K562 (cell line): ENCODE data around the gene MMP24OS. TPM values are rescaled to one million over a fixed set of nuclear protein-coding genes. Genes with fewer than 3 reads are reported as not detected.

ENCODE experiments used
- ARID2 ChIP-seq: fragments of 450-650 bp; IDR thresholded peaks from 2 replicates; pipeline ENCODE4 v1.6.1; 2017; ENCODE audit warnings: antibody characterized with exemption, mild to moderate bottlenecking
- BRF1 ChIP-seq: IDR thresholded peaks from 3 replicates; pipeline ENCODE4 v1.6.1; 2011; ENCODE audit warnings: borderline replicate concordance, mild to moderate bottlenecking; ENCODE audit not compliant: insufficient read length; ENCODE audit errors: extremely low read depth
- EGR1 ChIP-seq: fragments of 450-650 bp; conservative IDR thresholded peaks from 2 replicates; pipeline ENCODE4 v1.6.1; 2017; ENCODE audit warnings: mild to moderate bottlenecking
- HNRNPLL ChIP-seq: fragments of 200-400 bp; formaldehyde crosslinking; IDR thresholded peaks from 2 replicates; pipeline ENCODE4 v1.6.1; 2017; ENCODE audit warnings: low read length, low read depth, mild to moderate bottlenecking; ENCODE audit not compliant: poor library complexity, severe bottlenecking
- KAT8 ChIP-seq: fragments of 450-650 bp; IDR thresholded peaks from 2 replicates; pipeline ENCODE4 v1.6.1; 2016; ENCODE audit warnings: low read depth, mild to moderate bottlenecking
- MAZ ChIP-seq, 2 experiments: fragments of 450-650 bp in 1 of 2; sonication (generic) in 1 of 2; formaldehyde crosslinking; IDR thresholded peaks in 1 of 2; conservative IDR thresholded peaks in 1 of 2; 2 replicates each; pipeline versions ENCODE4 v1.4.0 to v1.5.0; 2020; ENCODE audit warnings: mild to moderate bottlenecking in 1 of 2, missing genetic modification reagents in 1 of 2
- SIN3A ChIP-seq, 2 experiments: fragments of 150-350 bp in 1 of 2; IDR thresholded peaks; 2 replicates each; pipeline ENCODE4 v1.6.1; 2011 to 2016; ENCODE audit warnings: borderline replicate concordance in 2 of 2, low read depth in 2 of 2, low read length in 2 of 2, mild to moderate bottlenecking in 2 of 2, moderate library complexity in 2 of 2; ENCODE audit not compliant: control insufficient read depth in 1 of 2
- SMARCB1 ChIP-seq: IDR thresholded peaks from 2 replicates; pipeline ENCODE4 v1.6.1; 2011; ENCODE audit warnings: improper control_type of control experiment, low read depth; ENCODE audit not compliant: insufficient read length
- SUPT5H ChIP-seq: fragments of 450-650 bp; IDR thresholded peaks from 2 replicates; pipeline ENCODE4 v1.6.1; 2016
- TAF9B ChIP-seq: fragments of 450-650 bp; IDR thresholded peaks from 2 replicates; pipeline ENCODE4 v1.6.1; 2018; ENCODE audit warnings: mild to moderate bottlenecking; ENCODE audit not compliant: partially characterized antibody
- TRIM28 ChIP-seq: fragments of 450-650 bp; IDR thresholded peaks from 2 replicates; pipeline ENCODE4 v1.6.1; 2017
- U2AF1 ChIP-seq: fragments of 200-400 bp; formaldehyde crosslinking; optimal IDR thresholded peaks from 2 replicates; pipeline ENCODE3; 2017; ENCODE audit warnings: mild to moderate bottlenecking, low read depth, low read length, moderate library complexity
- WHSC1 ChIP-seq: IDR thresholded peaks from one replicate; pipeline ENCODE4 v1.6.1; 2012; ENCODE audit warnings: low read length, control low read depth, inconsistent platforms
- XRCC5 ChIP-seq: fragments of 200-400 bp; formaldehyde crosslinking; IDR thresholded peaks from 2 replicates; pipeline ENCODE4 v1.6.1; 2017; ENCODE audit warnings: low read depth, mild to moderate bottlenecking, low read length
- ZNF263 ChIP-seq: sonication (generic); formaldehyde crosslinking; IDR thresholded peaks from 2 replicates; pipeline ENCODE4 v1.8.0; 2022; ENCODE audit warnings: mild to moderate bottlenecking, missing genetic modification reagents, borderline replicate concordance
- polyA plus RNA-seq, 8 experiments: library from polyadenylated mRNA; depleted of rRNA in 4 of 8; stranded (reverse) in 5 of 8; unstranded in 3 of 8; fragments of >200 nt; fragmentation: Nextera tagmentation in 2 of 8; fragmentation: Illumina TruSeq in 1 of 8; extraction: Ambion mirVana in 2 of 8; extraction: Trizol in 1 of 8; gene quantifications; 2 replicates each; pipeline versions ENCODE4 v1.2.1 to v1.2.3, GENCODE V29; 2011 to 2014; ENCODE audit warnings: inconsistent platforms in 1 of 8, missing spikeins in 1 of 8
- total RNA-seq, 7 experiments: library from RNA; depleted of rRNA in 6 of 7; stranded (reverse); fragments of >200 nt in 6 of 7; fragmentation: Illumina TruSeq in 2 of 7; extraction: Trizol in 2 of 7; gene quantifications; 2 replicates each; pipeline versions ENCODE4 v1.2.1 to v1.2.3, GENCODE V29; 2011 to 2021; ENCODE audit warnings: low replicate concordance in 1 of 7
- TF ChIP-seq, protein P1 (sequence below): sonication (generic); formaldehyde crosslinking; IDR thresholded peaks from 2 replicates; pipeline ENCODE4 v1.8.0; 2023; ENCODE audit warnings: mild to moderate bottlenecking, missing genetic modification reagents
- TF ChIP-seq, protein P2 (sequence below): sonication (generic); formaldehyde crosslinking; IDR thresholded peaks from 2 replicates; pipeline ENCODE4 v1.8.0; 2022; ENCODE audit warnings: mild to moderate bottlenecking, missing genetic modification reagents
- TF ChIP-seq, protein P3 (sequence below): IDR thresholded peaks from 2 replicates; pipeline ENCODE4 v1.6.1; 2011; ENCODE audit not compliant: insufficient read length; ENCODE audit errors: extremely low read depth
- TF ChIP-seq, protein P4 (sequence below): fragments of 250-450 bp; sonication (Bioruptor Pico); IDR thresholded peaks from 2 replicates; pipeline ENCODE4 v1.9.0; 2021; ENCODE audit warnings: mild to moderate bottlenecking, inconsistent platforms

MMP24OS gene
- total and polyA plus RNA-seq, 9 of the 15 experiments (the other 6 are each of a cell fraction or from before 2014, with no cell fraction given), result 0.92 to 41.5 (median 11.4) TPM

DNA sequence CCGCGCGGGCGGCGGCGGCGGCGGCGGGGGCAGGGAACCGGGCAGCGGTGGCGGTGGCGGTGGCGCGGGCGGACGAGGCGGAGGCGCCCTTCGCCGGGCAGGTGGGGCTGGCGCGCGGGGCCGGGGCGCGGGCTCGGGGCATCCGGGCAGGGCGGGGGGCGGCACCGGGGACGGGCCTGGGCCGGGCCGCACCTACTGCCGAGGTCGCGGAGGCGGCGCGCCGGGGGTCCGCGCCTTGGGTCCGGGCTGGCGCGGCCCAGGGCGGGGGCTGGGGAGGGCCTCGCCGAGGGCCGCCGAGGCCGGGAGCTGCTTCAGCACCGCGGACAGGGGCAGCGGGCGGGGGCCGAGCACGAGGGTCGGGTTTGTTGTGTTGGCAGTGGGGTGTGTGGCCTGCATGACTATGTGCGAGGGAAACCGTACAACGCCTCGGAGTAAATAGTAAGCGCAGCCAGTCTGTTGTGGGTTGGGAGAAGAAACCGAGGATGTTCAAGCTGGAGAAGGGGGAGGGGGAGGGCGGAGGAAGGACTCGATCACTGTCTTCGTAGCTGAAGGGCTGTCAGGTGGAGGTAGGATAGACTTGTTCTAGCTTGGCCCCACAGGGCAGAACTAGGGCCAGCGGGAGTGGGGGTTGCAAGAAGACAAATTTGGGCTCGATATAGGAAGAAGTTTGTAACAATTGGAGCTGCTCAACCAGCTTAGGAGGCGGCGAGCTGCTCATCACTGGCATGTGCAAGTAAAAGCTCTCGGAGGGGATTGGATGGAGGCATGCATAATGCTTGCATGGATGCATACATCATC lies 50.8 kb downstream of the MMP24OS start (continued):
- TF ChIP-seq EGR1 (peak; percentile 52), ZNF263 (CRISPR knock-in tag) (no peak), BRF1 (no peak), KAT8 (no peak), U2AF1 (no peak), MAZ (CRISPR knock-in tag; conservative IDR thresholded peaks at IDR 0.05 in 1 of 2, IDR thresholded peaks at IDR 0.05 in 1 of 2) (peak; percentile 89 to 93), SUPT5H (no peak), TRIM28 (no peak), SIN3A (IDR thresholded peaks at IDR 0.05; ENCODE audit: borderline replicate concordance in 2 of 2, control insufficient read depth in 1 of 2, low read depth in 2 of 2, low read length in 2 of 2) (peak; percentile 64 to 99; a peak in 3 of 4 replicates), WHSC1 (no peak), HNRNPLL (no peak), TAF9B (no peak), XRCC5 (no peak), ARID2 (no peak), SMARCB1 (no peak)
- TF ChIP-seq, protein P1, sequence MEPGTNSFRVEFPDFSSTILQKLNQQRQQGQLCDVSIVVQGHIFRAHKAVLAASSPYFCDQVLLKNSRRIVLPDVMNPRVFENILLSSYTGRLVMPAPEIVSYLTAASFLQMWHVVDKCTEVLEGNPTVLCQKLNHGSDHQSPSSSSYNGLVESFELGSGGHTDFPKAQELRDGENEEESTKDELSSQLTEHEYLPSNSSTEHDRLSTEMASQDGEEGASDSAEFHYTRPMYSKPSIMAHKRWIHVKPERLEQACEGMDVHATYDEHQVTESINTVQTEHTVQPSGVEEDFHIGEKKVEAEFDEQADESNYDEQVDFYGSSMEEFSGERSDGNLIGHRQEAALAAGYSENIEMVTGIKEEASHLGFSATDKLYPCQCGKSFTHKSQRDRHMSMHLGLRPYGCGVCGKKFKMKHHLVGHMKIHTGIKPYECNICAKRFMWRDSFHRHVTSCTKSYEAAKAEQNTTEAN (CRISPR knock-in tag), result no peak
- TF ChIP-seq, protein P2, sequence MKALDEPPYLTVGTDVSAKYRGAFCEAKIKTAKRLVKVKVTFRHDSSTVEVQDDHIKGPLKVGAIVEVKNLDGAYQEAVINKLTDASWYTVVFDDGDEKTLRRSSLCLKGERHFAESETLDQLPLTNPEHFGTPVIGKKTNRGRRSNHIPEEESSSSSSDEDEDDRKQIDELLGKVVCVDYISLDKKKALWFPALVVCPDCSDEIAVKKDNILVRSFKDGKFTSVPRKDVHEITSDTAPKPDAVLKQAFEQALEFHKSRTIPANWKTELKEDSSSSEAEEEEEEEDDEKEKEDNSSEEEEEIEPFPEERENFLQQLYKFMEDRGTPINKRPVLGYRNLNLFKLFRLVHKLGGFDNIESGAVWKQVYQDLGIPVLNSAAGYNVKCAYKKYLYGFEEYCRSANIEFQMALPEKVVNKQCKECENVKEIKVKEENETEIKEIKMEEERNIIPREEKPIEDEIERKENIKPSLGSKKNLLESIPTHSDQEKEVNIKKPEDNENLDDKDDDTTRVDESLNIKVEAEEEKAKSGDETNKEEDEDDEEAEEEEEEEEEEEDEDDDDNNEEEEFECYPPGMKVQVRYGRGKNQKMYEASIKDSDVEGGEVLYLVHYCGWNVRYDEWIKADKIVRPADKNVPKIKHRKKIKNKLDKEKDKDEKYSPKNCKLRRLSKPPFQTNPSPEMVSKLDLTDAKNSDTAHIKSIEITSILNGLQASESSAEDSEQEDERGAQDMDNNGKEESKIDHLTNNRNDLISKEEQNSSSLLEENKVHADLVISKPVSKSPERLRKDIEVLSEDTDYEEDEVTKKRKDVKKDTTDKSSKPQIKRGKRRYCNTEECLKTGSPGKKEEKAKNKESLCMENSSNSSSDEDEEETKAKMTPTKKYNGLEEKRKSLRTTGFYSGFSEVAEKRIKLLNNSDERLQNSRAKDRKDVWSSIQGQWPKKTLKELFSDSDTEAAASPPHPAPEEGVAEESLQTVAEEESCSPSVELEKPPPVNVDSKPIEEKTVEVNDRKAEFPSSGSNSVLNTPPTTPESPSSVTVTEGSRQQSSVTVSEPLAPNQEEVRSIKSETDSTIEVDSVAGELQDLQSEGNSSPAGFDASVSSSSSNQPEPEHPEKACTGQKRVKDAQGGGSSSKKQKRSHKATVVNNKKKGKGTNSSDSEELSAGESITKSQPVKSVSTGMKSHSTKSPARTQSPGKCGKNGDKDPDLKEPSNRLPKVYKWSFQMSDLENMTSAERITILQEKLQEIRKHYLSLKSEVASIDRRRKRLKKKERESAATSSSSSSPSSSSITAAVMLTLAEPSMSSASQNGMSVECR (CRISPR knock-in tag), result peak; percentile 91
- TF ChIP-seq, protein P3, sequence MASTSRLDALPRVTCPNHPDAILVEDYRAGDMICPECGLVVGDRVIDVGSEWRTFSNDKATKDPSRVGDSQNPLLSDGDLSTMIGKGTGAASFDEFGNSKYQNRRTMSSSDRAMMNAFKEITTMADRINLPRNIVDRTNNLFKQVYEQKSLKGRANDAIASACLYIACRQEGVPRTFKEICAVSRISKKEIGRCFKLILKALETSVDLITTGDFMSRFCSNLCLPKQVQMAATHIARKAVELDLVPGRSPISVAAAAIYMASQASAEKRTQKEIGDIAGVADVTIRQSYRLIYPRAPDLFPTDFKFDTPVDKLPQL, result no peak
- TF ChIP-seq, protein P4, sequence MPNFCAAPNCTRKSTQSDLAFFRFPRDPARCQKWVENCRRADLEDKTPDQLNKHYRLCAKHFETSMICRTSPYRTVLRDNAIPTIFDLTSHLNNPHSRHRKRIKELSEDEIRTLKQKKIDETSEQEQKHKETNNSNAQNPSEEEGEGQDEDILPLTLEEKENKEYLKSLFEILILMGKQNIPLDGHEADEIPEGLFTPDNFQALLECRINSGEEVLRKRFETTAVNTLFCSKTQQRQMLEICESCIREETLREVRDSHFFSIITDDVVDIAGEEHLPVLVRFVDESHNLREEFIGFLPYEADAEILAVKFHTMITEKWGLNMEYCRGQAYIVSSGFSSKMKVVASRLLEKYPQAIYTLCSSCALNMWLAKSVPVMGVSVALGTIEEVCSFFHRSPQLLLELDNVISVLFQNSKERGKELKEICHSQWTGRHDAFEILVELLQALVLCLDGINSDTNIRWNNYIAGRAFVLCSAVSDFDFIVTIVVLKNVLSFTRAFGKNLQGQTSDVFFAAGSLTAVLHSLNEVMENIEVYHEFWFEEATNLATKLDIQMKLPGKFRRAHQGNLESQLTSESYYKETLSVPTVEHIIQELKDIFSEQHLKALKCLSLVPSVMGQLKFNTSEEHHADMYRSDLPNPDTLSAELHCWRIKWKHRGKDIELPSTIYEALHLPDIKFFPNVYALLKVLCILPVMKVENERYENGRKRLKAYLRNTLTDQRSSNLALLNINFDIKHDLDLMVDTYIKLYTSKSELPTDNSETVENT (CRISPR knock-in tag), result no peak
